ENCODE measurements around the gene MBP. TPM values are rescaled to one million over a fixed set of nuclear protein-coding genes. Genes with fewer than 3 reads are reported as not detected.

Gene MBP
- total and polyA plus RNA-seq, 2 of the 13 experiments (the other 11 are each of a cell fraction or from before 2014, with no cell fraction given) = 5.0 to 8.5 TPM

- TF ChIP-seq ZNF576 (CRISPR knock-in tag; IDR thresholded peaks at IDR 0.05) (no peak), ZSCAN25 (CRISPR knock-in tag; IDR thresholded peaks at IDR 0.05) (no peak), ZNF570 (CRISPR knock-in tag; IDR thresholded peaks at IDR 0.05; ENCODE audit: borderline replicate concordance) (no peak), ZNF567 (CRISPR knock-in tag; IDR thresholded peaks at IDR 0.05; ENCODE audit: borderline replicate concordance) (no peak), NR0B2 (CRISPR knock-in tag; IDR thresholded peaks at IDR 0.05) (no peak), RXRB (CRISPR knock-in tag; IDR thresholded peaks at IDR 0.05; ENCODE audit: borderline replicate concordance) (no peak), HOXA3 (CRISPR knock-in tag; IDR thresholded peaks at IDR 0.05) (no peak)
These were observed 25.3 kb downstream of the MBP start (continued) for GRCh38 chr18:77107292-77107691.

DNA sequence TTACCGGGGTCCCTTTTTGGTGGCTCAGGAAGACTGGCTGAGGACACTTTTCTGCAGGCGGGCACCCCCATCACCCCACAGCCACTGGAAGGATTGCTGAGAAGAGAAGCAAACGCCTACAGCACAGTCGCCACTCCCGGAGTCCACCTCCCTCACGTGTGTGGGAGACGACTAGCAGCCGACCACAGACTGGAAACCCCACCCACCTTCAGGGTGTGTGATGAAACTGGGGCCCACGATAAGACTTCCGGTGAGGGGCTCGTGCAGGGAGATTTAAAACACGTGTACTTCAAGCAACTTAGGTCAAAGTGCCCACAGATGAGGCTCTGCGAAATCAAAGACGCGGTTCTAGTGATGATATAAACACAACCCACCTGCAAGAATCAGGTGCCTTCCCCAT lies 26.3 kb downstream of the MBP start:
- in situ Hi-C loops (cut with HindIII; ENCODE audit: extremely low pct_ligation_motif_present, low pct_unique_long_range_greater_than_20kb) = no loop called here
- Histone ChIP-seq H3K9me3 (ENCODE audit: low read length) (no peaks in the 10 kb centered on the region), H3K36me3 (replicated peaks in 1 of 2; ENCODE audit: control insufficient read depth in 1 of 2, insufficient read depth in 2 of 2, low read length in 2 of 2) (no peaks in the 10 kb centered on the region; a peak in 1 of 5 replicates), H3K79me2 (ENCODE audit: insufficient read depth, low read length) (no peaks in the 10 kb centered on the region), H3K4me2 (ENCODE audit: low read depth, low read length) (no peak overlapping the region), H2AFZ (ENCODE audit: low read length) (no peak overlapping the region), H3K27ac (ENCODE audit: extremely low read length, insufficient read depth, low read length) (no peak overlapping the region), H4K20me1 (ENCODE audit: insufficient read depth, low read length) (no peaks in the 10 kb centered on the region), H3K27me3 (ENCODE audit: control insufficient read depth in 1 of 2, insufficient read depth in 2 of 2, low read length in 2 of 2) (no peaks in the 10 kb centered on the region), H3K4me1 (ENCODE audit: insufficient read depth, low read length) (peaks cover 9% of the 10 kb centered on the region), H3K4me3 (replicated peaks in 1 of 3; ENCODE audit: insufficient read depth in 1 of 3, low read depth in 2 of 3, low read length in 3 of 3) (no peak overlapping the region), H3K9ac (ENCODE audit: insufficient read depth, low read depth, low read length) (no peak overlapping the region)
- intact Hi-C loops (cut with micrococcal nuclease; ENCODE audit: unreplicated experiment) = no loop called here
- ChIA-PET POLR2A (no interaction called here), CTCF (ENCODE audit: low intra/inter-chr PET ratio, low total read pairs) (no interaction called here)
- no peak for ATAC-seq
- no peak for DNase-seq (ENCODE audit: low spot score)
- no TSS peak for BruUV-seq (replicated peaks)
- 96% methylated on average over 14 of the region's 15 CpGs for WGBS (ENCODE audit: low lambda C conversion rate)
- no peak for FAIRE-seq
- TF ChIP-seq FIP1L1 (IDR thresholded peaks at IDR 0.05; ENCODE audit: borderline replicate concordance, insufficient read depth, low read depth, low read length) (no peak), NR0B2 (CRISPR knock-in tag; IDR thresholded peaks at IDR 0.05) (no peak), ZNF704 (CRISPR knock-in tag; IDR thresholded peaks at IDR 0.05; ENCODE audit: borderline replicate concordance) (no peak), ZNF558 (CRISPR knock-in tag; IDR thresholded peaks at IDR 0.05; ENCODE audit: borderline replicate concordance) (no peak), PHF8 (CRISPR knock-in tag; IDR thresholded peaks at IDR 0.05) (no peak), ZNF720 (CRISPR knock-in tag; IDR thresholded peaks at IDR 0.05) (no peak), ZNF460 (CRISPR knock-in tag; IDR thresholded peaks at IDR 0.05; ENCODE audit: borderline replicate concordance) (no peak), PRDM10 (CRISPR knock-in tag; IDR thresholded peaks at IDR 0.05; ENCODE audit: low read depth) (no peak), ZNF124 (CRISPR knock-in tag; IDR thresholded peaks at IDR 0.05) (no peak)
- TF ChIP-seq, protein P1, sequence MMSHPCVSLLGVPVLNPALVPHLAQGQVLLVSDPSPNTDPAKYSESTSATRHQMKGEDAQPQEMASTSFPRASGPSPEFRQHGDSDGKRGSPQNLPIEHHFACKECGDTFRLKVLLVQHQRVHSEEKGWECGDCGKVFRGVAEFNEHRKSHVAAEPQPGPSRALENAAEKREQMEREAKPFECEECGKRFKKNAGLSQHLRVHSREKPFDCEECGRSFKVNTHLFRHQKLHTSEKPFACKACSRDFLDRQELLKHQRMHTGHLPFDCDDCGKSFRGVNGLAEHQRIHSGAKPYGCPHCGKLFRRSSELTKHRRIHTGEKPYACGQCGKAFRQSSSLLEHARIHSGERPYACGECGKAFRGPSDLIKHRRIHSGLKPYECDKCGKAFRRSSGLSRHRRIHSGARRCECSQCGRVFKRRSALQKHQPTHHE (CRISPR knock-in tag; IDR thresholded peaks at IDR 0.05; ENCODE audit: borderline replicate concordance) = no peak

All from HepG2 (cell line).